Naive thymus-derived CD8-positive, alpha-beta T cell (primary cell): Measurements from ENCODE around the gene PRG3. TPM values are rescaled to one million over a fixed set of nuclear protein-coding genes. Genes with fewer than 3 reads are reported as not detected.

ENCODE experiments used
- ATAC-seq, 2 donors: fragments of 150-1000 bp; cut with Tn5 transposase in 1 of 2; sonication (Bioruptor Pico), chemical (Tn5 transposase) in 1 of 2; 1 replicate in 1 of 2; 2 replicates in 1 of 2; pipeline ENCODE4 v1.10.0; 2021; ENCODE audit warnings: mild to moderate bottlenecking in 2 of 2, moderate library complexity in 2 of 2
- POLR2A ChIA-PET: fragments of 350-600 bp; sonication (Branson Sonifier 250); formaldehyde crosslinking; loops from one replicate; lab custom pipeline; 2021; ENCODE audit warnings: antibody characterized with exemption; lab: Charles Lee
- DNase-seq, 10 donors: peaks; one replicate each; pipeline versions ENCODE4 v3.0.0 to v3.0.0-alpha.2; 2020 to 2022
- H3K27ac Mint-ChIP-seq, 10 donors: one replicate each; pipeline ENCODE4 v1.8.0; 2020 to 2022; ENCODE audit warnings: mild to moderate bottlenecking in 10 of 10, mixed read lengths in 10 of 10, moderate library complexity in 4 of 10, inconsistent platforms in 1 of 10
- H3K27me3 Mint-ChIP-seq, 5 donors: one replicate each; pipeline ENCODE4 v1.8.0; 2021 to 2022; ENCODE audit warnings: mixed read lengths in 5 of 5
- H3K36me3 Mint-ChIP-seq, 3 donors: one replicate each; pipeline ENCODE4 v1.8.0; 2020 to 2022; ENCODE audit warnings: mixed read lengths in 3 of 3, mild to moderate bottlenecking in 2 of 3, inconsistent platforms in 1 of 3
- H3K4me1 Mint-ChIP-seq, 4 donors: one replicate each; pipeline ENCODE4 v1.8.0; 2021 to 2022; ENCODE audit warnings: mixed read lengths in 4 of 4
- H3K4me3 Mint-ChIP-seq, 10 donors: one replicate each; pipeline ENCODE4 v1.8.0; 2020 to 2022; ENCODE audit warnings: mild to moderate bottlenecking in 10 of 10, mixed read lengths in 10 of 10, moderate library complexity in 6 of 10, inconsistent platforms in 1 of 10
- H3K9me3 Mint-ChIP-seq, 9 donors: one replicate each; pipeline ENCODE4 v1.8.0; 2020 to 2022; ENCODE audit warnings: mixed read lengths in 9 of 9, mild to moderate bottlenecking in 3 of 9, inconsistent platforms in 1 of 9, moderate library complexity in 1 of 9
- polyA plus RNA-seq, 3 donors: library from polyadenylated mRNA; unstranded; fragments of 300-500 nt; fragmentation: Illumina TruSeq; gene quantifications; one replicate each; pipeline ENCODE4 v1.2.3, GENCODE V29; 2021
- total RNA-seq, 8 experiments: library from RNA in 2 of 8; stranded (reverse) in 2 of 8; gene quantifications; one replicate each; pipeline ENCODE4 v1.2.3 and lab custom pipeline; 2021 to 2026

PRG3 gene
- total and polyA plus RNA-seq, 5 experiments from 2014 or later, result not detected

- POLR2A ChIA-PET, result interaction anchor here (0.7 kb wide), 1 partner anchor 77 kb away, joined by 3 read pairs; no protein-coding TSS in a partner anchor
- H3K9me3 Mint-ChIP-seq, result peaks cover 0 to 6% (median 0%) of the 10 kb centered on the region in 9 donors
- peak; percentile 59 to 61 for ATAC-seq
- H3K36me3 Mint-ChIP-seq, result peaks cover 0 to 6% (median 5%) of the 10 kb centered on the region in 3 donors
- H3K27ac Mint-ChIP-seq, result peak overlapping the region in 2 of 10 donors; percentile 9 to 69
- H3K4me3 Mint-ChIP-seq, result no peak overlapping the region
- peaks cover 2 to 16% (median 7%) of the 10 kb centered on the region in 4 donors for H3K4me1 Mint-ChIP-seq
- peaks cover 0 to 14% (median 6%) of the 10 kb centered on the region in 5 donors for H3K27me3 Mint-ChIP-seq
- DNase-seq, result peak; percentile 8 to 70 (median 50)
These were observed 31.3 kb downstream of the PRG3 start for GRCh38 chr11:57349491-57350274.

- Mint-ChIP-seq H3K27ac (peak overlapping the region in 1 of 10 donors; percentile 75), H3K4me3 (no peak overlapping the region), H3K9me3 (peaks cover 0 to 6% (median 0%) of the 10 kb centered on the region in 9 donors), H3K27me3 (peaks cover 0 to 7% (median 3%) of the 10 kb centered on the region in 5 donors), H3K36me3 (peaks cover 0 to 6% (median 5%) of the 10 kb centered on the region in 3 donors), H3K4me1 (peaks cover 2 to 16% (median 6%) of the 10 kb centered on the region in 4 donors)
- DNase-seq, result no peak
- no peak for ATAC-seq
- POLR2A ChIA-PET, result interaction anchor here (0.7 kb wide), 1 partner anchor 78 kb away, joined by 3 read pairs; no protein-coding TSS in a partner anchor
These were observed 32.2 kb downstream of the PRG3 start for GRCh38 chr11:57348636-57349313.

- no peak overlapping the region for H3K4me3 Mint-ChIP-seq
- ATAC-seq (no peak), DNase-seq (no peak)
- peak overlapping the region in 1 of 10 donors; percentile 50 for H3K27ac Mint-ChIP-seq
- peaks cover 0 to 7% (median 3%) of the 10 kb centered on the region in 5 donors for H3K27me3 Mint-ChIP-seq
- POLR2A ChIA-PET, result no interaction called here
- H3K36me3 Mint-ChIP-seq, result peaks cover 0 to 6% (median 5%) of the 10 kb centered on the region in 3 donors
- H3K9me3 Mint-ChIP-seq, result peaks cover 0 to 6% (median 0%) of the 10 kb centered on the region in 9 donors
- H3K4me1 Mint-ChIP-seq, result peaks cover 2 to 16% (median 6%) of the 10 kb centered on the region in 4 donors
These were observed 32.9 kb downstream of the PRG3 start for GRCh38 chr11:57348052-57348451.

GRCh38 chr11:57347336-57347735 is 33.6 kb downstream of the PRG3 start:
- POLR2A ChIA-PET, result no interaction called here
- ATAC-seq (no peak), DNase-seq (no peak)
- H3K4me3 Mint-ChIP-seq, result no peak overlapping the region
- H3K9me3 Mint-ChIP-seq, result peaks cover 0 to 6% (median 0%) of the 10 kb centered on the region in 9 donors
- no peak overlapping the region for H3K27ac Mint-ChIP-seq
- peaks cover 0 to 6% (median 5%) of the 10 kb centered on the region in 3 donors for H3K36me3 Mint-ChIP-seq
- peaks cover 0 to 7% (median 3%) of the 10 kb centered on the region in 5 donors for H3K27me3 Mint-ChIP-seq
- peaks cover 2 to 16% (median 6%) of the 10 kb centered on the region in 4 donors for H3K4me1 Mint-ChIP-seq

GRCh38 chr11:57345555-57346211 is 35.3 kb downstream of the PRG3 start:
- POLR2A ChIA-PET, result interaction anchor here (0.7 to 1.0 kb wide), 2 partner anchors 20 to 112 kb away, joined by 3 read pairs; no protein-coding TSS in a partner anchor
- H3K27ac Mint-ChIP-seq, result peak overlapping the region in 2 of 10 donors; percentile 48 to 70
- DNase-seq, result peak; percentile 53 to 87 (median 64)
- H3K4me1 Mint-ChIP-seq, result peaks cover 2 to 16% (median 8%) of the 10 kb centered on the region in 4 donors
- H3K9me3 Mint-ChIP-seq, result no peaks in the 10 kb centered on the region
- no peak overlapping the region for H3K4me3 Mint-ChIP-seq
- peak; percentile 87 to 96 for ATAC-seq
- peaks cover 0 to 3% (median 0%) of the 10 kb centered on the region in 5 donors for H3K27me3 Mint-ChIP-seq
- H3K36me3 Mint-ChIP-seq, result no peaks in the 10 kb centered on the region

GRCh38 chr11:57344826-57345225 is 36.1 kb downstream of the PRG3 start:
- Mint-ChIP-seq H3K27ac (no peak overlapping the region), H3K36me3 (no peaks in the 10 kb centered on the region), H3K9me3 (no peaks in the 10 kb centered on the region), H3K27me3 (peaks cover 0 to under 1% (median 0%) of the 10 kb centered on the region in 5 donors), H3K4me1 (peaks cover 2 to 12% (median 4%) of the 10 kb centered on the region in 4 donors), H3K4me3 (no peak overlapping the region)
- POLR2A ChIA-PET, result no interaction called here
- ATAC-seq, result no peak
- DNase-seq, result no peak

GRCh38 chr11:57343825-57344224 is 37.1 kb downstream of the PRG3 start:
- H3K4me3 Mint-ChIP-seq, result no peak overlapping the region

GRCh38 chr11:57342702-57343101 is 38.2 kb downstream of the PRG3 start:
- DNase-seq (no peak), ATAC-seq (no peak)
- Mint-ChIP-seq H3K27ac (peak overlapping the region in 2 of 10 donors; percentile 5 to 64), H3K4me1 (peaks cover 2 to 11% (median 4%) of the 10 kb centered on the region in 4 donors), H3K4me3 (no peak overlapping the region), H3K36me3 (no peaks in the 10 kb centered on the region), H3K9me3 (no peaks in the 10 kb centered on the region), H3K27me3 (no peaks in the 10 kb centered on the region)
- POLR2A ChIA-PET, result interaction anchor here (0.7 kb wide), 1 partner anchor 194 kb away, joined by 6 read pairs; the partner anchor contains the start of gene SMTNL1

More at GRCh38 chr11:57343825-57344224, 37.1 kb downstream of the PRG3 start:
- no peaks in the 10 kb centered on the region for H3K9me3 Mint-ChIP-seq
- H3K36me3 Mint-ChIP-seq, result no peaks in the 10 kb centered on the region
- no peaks in the 10 kb centered on the region for H3K27me3 Mint-ChIP-seq
- no peak overlapping the region for H3K27ac Mint-ChIP-seq
- DNase-seq, result no peak
- ATAC-seq, result no peak
- peaks cover 2 to 11% (median 4%) of the 10 kb centered on the region in 4 donors for H3K4me1 Mint-ChIP-seq
- POLR2A ChIA-PET, result interaction anchor here (1.0 kb wide), 1 partner anchor 13 kb away, joined by 3 read pairs; no protein-coding TSS in a partner anchor

- Mint-ChIP-seq H3K4me1 (peaks cover 0 to 14% (median 10%) of the 10 kb centered on the region in 4 donors), H3K9me3 (no peaks in the 10 kb centered on the region), H3K27ac (peak overlapping the region in 1 of 10 donors; percentile 4), H3K27me3 (no peaks in the 10 kb centered on the region), H3K36me3 (no peaks in the 10 kb centered on the region), H3K4me3 (no peak overlapping the region)
- ATAC-seq (no peak), DNase-seq (no peak)
- POLR2A ChIA-PET, result interaction anchor here (1.2 kb wide), 1 partner anchor 16 kb away, joined by 3 read pairs; the partner anchor contains the start of gene TNKS1BP1
These were observed 39.6 kb downstream of the PRG3 start for GRCh38 chr11:57341250-57341808.

- Mint-ChIP-seq H3K4me3 (no peak overlapping the region), H3K36me3 (no peaks in the 10 kb centered on the region), H3K27me3 (no peaks in the 10 kb centered on the region), H3K27ac (peak overlapping the region in 1 of 10 donors; percentile 13), H3K4me1 (peaks cover 3 to 16% (median 13%) of the 10 kb centered on the region in 4 donors), H3K9me3 (no peaks in the 10 kb centered on the region)
- POLR2A ChIA-PET, result no interaction called here
- ATAC-seq, result no peak
- DNase-seq, result no peak
These were observed 40.8 kb downstream of the PRG3 start for GRCh38 chr11:57340039-57340615.

GRCh38 chr11:57339328-57339727 is 41.6 kb downstream of the PRG3 start:
- Mint-ChIP-seq H3K9me3 (no peaks in the 10 kb centered on the region), H3K36me3 (no peaks in the 10 kb centered on the region), H3K27me3 (no peaks in the 10 kb centered on the region), H3K4me1 (peaks cover 10 to 23% (median 21%) of the 10 kb centered on the region in 4 donors), H3K4me3 (no peak overlapping the region), H3K27ac (peak overlapping the region in 1 of 10 donors; percentile 88)
- no peak for ATAC-seq
- DNase-seq, result no peak
- POLR2A ChIA-PET, result no interaction called here
